HUES64 (cell line): ENCODE results near the gene RNF25. TPM values are rescaled to one million over a fixed set of nuclear protein-coding genes. Genes with fewer than 3 reads are reported as not detected.

Experiments used
- H3K27ac ChIP-seq: 2 replicates; pipeline ENCODE4 v1.7.0; 2013; ENCODE audit warnings: low read depth, low read length, inconsistent platforms
- H3K27me3 ChIP-seq: 2 replicates; pipeline ENCODE4 v1.6.1; 2013; ENCODE audit warnings: mild to moderate bottlenecking, low read length; ENCODE audit not compliant: insufficient read depth
- H3K36me3 ChIP-seq: 2 replicates; pipeline ENCODE4 v1.6.1; 2013; ENCODE audit warnings: mild to moderate bottlenecking, low read length; ENCODE audit not compliant: insufficient read depth
- H3K4me1 ChIP-seq: 2 replicates; pipeline ENCODE4 v1.6.1; 2013; ENCODE audit warnings: mild to moderate bottlenecking, low read length, moderate library complexity; ENCODE audit not compliant: insufficient read depth
- H3K4me3 ChIP-seq: 2 replicates; pipeline ENCODE4 v1.5.1; 2013; ENCODE audit warnings: mild to moderate bottlenecking, low read length, moderate library complexity
- H3K9ac ChIP-seq: 2 replicates; pipeline ENCODE4 v1.6.1; 2013; ENCODE audit warnings: mild to moderate bottlenecking, low read depth, low read length
- H3K9me3 ChIP-seq: 2 replicates; pipeline ENCODE4 v1.6.1; 2013; ENCODE audit warnings: low read depth, low read length; ENCODE audit not compliant: insufficient read depth
- WGBS: fragments of 150-250, 120-280 bp; methylation state at CpG from one replicate; pipeline ENCODE4 v1.1.7; 2013; ENCODE audit warnings: missing lambda C conversion rate; 5-methylcytosine and 5-hydroxymethylcytosine counted together
- polyA plus RNA-seq, 2 experiments: library from polyadenylated mRNA; stranded (reverse); fragments of 50-300 nt; gene quantifications; one replicate each; pipeline ENCODE4 v1.2.3, GENCODE V29; 2013

RNF25 gene, protein sequence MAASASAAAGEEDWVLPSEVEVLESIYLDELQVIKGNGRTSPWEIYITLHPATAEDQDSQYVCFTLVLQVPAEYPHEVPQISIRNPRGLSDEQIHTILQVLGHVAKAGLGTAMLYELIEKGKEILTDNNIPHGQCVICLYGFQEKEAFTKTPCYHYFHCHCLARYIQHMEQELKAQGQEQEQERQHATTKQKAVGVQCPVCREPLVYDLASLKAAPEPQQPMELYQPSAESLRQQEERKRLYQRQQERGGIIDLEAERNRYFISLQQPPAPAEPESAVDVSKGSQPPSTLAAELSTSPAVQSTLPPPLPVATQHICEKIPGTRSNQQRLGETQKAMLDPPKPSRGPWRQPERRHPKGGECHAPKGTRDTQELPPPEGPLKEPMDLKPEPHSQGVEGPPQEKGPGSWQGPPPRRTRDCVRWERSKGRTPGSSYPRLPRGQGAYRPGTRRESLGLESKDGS
- polyA plus RNA-seq (2013, experiment 1 of 2): 34.5 TPM
- polyA plus RNA-seq (2013, experiment 2 of 2): 25.9 TPM

DNA sequence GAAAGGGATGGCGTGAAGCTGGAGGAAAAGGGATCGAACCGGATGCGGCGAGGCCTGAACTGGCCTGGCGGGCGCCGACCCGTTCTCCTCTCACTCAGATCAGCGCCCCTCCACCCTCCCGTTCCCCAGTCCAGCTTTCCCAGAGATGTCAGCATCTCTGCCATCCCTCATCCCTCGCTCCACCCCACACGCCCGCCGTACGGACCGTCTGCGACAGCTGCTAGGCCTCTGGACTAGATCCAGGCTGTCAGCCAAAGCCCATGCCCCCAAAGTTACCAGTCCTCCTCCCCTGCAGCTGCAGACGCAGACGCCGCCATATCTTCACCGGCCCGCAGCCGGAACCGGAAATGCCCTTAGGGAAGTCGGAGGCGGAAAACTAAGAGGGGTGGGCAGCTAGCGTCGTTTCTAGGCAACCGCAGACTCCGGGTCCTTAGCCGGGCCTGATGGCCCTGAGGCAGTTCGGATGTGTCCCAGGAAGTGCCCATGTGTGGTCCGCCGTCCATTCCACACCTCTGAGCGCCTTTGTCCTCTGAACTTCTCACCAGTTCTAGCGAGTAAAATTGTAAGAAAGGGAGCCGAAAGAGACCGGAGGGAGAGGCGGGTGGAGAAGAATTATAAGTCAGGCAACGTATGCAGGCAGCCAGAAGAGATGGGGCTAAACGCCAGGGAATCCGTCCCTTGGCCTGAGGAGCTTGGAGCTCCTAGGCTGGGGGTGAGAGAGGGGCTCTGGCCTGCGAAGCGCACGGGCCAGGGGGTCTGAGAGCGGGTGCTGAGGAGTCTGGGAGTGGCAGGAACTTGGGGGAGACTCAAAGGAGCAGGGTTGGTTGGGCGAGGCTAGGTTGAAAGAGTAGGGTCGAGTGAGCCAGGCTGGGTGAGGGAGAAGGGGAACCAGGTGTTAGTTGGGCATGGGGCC lies at the start of gene RNF25, which contains the start of gene STK36:
Gene RNF25 (minus strand): TSS at position 349 of the 913 bp plus-strand sequence. CDS start 32 bp downstream, at position 317.
Gene STK36 (plus strand): TSS at position 433 of the 913 bp plus-strand sequence. CDS start 744 bp downstream, outside the sequence.
- no peaks in the 10 kb centered on the region for H3K27me3 ChIP-seq
- peaks cover 38% of the 10 kb centered on the region for H3K36me3 ChIP-seq
- H3K9me3 ChIP-seq: no peaks in the 10 kb centered on the region
- under 1% methylated on average over 49 of the region's 49 CpGs for WGBS
- peaks cover 5% of the 10 kb centered on the region; the same call in 1 of the 2 replicates for H3K4me1 ChIP-seq
- peak within 1 kb of the TSS; percentile 87 for H3K4me3 ChIP-seq
- H3K9ac ChIP-seq: peak within 1 kb of the TSS; percentile 90
- peak within 1 kb of the TSS; percentile 76 for H3K27ac ChIP-seq

DNA sequence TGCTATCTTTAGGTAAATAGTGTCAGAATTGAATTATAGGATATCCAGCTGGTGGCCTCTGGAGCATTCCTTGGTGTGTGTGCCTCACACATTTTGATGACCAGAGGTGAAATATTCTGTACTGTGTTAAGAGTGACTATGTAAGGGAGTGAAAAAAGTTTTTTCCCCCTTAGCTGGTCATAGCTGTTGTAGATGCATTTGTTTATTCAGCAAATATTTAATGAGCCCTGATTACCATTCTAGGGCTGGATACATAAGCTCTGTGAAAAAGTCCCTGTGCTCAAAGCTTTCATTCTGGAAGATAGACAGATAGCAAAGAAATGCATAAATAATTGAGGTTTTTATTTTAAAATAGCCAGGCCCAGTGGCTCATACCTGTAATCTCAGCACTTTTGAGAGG lies 49.7 kb upstream of the RNF25 start:
- no peak overlapping the region for H3K27ac ChIP-seq
- peaks cover 12% of the 10 kb centered on the region for H3K36me3 ChIP-seq
- no peak overlapping the region for H3K9ac ChIP-seq
- peaks cover 36% of the 10 kb centered on the region for H3K4me1 ChIP-seq
- H3K27me3 ChIP-seq: no peaks in the 10 kb centered on the region
- H3K4me3 ChIP-seq: no peak overlapping the region
- peaks cover 7% of the 10 kb centered on the region for H3K9me3 ChIP-seq

DNA sequence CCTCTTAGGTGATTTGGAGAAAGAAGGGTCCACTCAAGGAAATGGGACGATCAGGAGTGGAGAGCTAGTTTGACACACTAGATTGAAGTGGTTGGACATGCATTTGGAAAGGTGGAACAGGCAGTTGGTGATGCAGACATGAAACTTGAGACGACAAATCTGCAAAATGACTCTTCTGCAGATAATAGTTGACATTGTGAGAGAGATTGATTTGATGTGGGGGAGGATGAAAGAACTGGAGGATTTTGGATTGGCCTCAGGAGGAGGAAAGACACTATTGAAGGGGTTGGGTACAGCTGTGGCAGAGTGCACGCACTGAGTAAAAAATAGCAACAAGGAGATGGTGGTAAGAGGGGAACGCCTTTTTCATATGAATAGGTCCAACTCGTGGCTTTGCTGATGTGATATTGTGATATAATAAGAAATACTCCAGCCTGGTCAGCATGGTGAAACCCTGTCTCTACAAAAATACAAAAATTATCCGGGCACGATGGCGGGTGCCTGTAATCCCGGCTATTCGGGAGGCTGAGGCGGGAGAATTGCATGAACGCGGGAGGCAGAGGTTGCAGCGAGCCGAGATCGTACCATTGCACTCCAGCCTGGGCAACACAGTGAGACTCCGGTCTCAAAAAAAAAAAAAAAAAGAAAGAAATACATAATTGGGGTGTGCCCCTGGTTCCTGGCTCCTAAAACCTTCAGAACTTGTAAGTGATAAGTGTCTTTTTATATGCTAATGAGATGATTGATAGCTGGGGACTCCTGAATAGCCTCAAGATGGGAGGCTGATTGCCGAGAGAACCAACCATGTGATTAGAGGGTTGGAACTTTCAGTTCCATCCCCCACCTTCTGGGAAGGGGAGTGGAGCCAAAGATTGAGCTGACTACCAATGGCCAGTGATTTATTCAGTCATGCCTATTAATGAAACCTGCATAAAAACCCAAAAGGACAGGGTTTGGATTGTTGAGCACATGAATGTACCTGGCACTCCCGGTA lies 48.5 kb upstream of the RNF25 start:
- Histone ChIP-seq H3K9me3 (no peaks in the 10 kb centered on the region), H3K36me3 (peaks cover 20% of the 10 kb centered on the region), H3K4me3 (no peak overlapping the region), H3K9ac (no peak overlapping the region), H3K27me3 (no peaks in the 10 kb centered on the region), H3K27ac (no peak overlapping the region), H3K4me1 (peaks cover 36% of the 10 kb centered on the region)
- WGBS: 90% methylated on average over 19 of the region's 19 CpGs

DNA sequence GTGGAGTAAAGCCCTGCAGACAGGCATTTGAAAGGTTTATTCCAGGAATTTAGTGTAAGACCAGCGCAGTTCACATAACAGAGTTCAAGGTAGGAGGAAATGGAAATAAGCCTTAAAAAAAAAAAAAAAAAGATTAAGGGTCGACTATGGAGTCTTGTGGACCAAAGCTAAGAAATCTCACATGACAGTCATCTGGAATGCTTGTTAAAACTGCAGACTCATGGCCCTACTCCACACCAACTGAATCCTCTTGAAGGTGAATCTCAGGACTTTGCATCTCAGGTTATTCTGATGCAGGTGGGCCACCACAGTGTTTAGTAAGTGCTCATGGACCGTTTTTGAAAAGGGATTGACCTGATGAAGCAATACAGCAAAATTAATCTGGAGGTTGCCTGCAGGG lies 47.7 kb upstream of the RNF25 start:
- H3K4me3 ChIP-seq: no peak overlapping the region
- H3K27me3 ChIP-seq: no peaks in the 10 kb centered on the region
- 89% methylated on average over 3 of the region's 3 CpGs for WGBS
- H3K9ac ChIP-seq: no peak overlapping the region
- no peaks in the 10 kb centered on the region for H3K9me3 ChIP-seq
- peaks cover 36% of the 10 kb centered on the region for H3K4me1 ChIP-seq
- H3K36me3 ChIP-seq: peaks cover 23% of the 10 kb centered on the region
- H3K27ac ChIP-seq: no peak overlapping the region

DNA sequence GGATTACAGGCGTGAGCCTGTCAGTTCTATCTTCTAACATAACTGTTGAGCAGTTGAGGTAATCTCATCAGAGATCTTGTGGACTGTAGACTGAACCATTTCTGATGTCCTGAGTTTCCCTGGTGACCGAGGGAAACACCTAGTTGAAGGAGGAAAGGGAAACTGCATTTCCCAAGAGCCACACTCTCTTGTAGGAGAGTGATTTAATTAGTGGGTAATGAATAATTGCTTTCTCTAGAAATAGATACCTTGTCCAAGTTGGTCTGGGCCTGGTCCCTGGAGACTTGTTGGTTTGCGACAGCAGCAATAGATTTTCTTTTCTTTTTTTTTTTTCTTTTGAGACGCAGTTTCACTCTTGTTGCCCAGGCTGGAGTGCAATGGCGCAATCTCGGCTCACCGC lies 46.3 kb upstream of the RNF25 start:
- peaks cover 32% of the 10 kb centered on the region for H3K4me1 ChIP-seq
- no peak overlapping the region for H3K27ac ChIP-seq
- peaks cover 27% of the 10 kb centered on the region for H3K36me3 ChIP-seq

DNA sequence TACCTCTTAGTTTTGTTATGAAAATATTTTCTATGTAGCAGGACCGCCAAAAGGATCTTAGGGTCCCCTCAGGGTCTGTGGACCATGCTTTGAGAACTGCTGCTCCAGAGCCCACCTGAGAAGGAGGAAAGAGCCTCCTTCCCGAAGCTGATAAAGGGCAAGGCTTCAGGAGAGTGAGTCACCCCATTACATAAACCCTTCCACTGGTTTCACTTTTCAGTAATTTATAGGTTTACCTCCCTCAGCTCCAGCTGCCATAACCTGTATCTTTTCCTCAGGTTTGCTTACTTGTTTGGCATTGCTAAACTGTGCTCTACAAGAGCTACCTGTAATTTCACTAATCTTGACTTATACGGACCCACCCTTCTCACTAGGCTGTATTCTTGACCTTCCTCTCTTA lies 45.5 kb upstream of the RNF25 start:
- Histone ChIP-seq H3K27ac (no peak overlapping the region), H3K4me3 (no peak overlapping the region), H3K4me1 (peaks cover 24% of the 10 kb centered on the region), H3K27me3 (no peaks in the 10 kb centered on the region), H3K9me3 (no peaks in the 10 kb centered on the region), H3K36me3 (peaks cover 27% of the 10 kb centered on the region), H3K9ac (no peak overlapping the region)
- WGBS: 96% methylated on average over 3 of the region's 3 CpGs

More for the DNA sequence above, 46.3 kb upstream of the RNF25 start:
- Histone ChIP-seq H3K27me3 (no peaks in the 10 kb centered on the region), H3K9me3 (no peaks in the 10 kb centered on the region), H3K9ac (no peak overlapping the region), H3K4me3 (no peak overlapping the region)
- WGBS: 99% methylated on average over 7 of the region's 7 CpGs

DNA sequence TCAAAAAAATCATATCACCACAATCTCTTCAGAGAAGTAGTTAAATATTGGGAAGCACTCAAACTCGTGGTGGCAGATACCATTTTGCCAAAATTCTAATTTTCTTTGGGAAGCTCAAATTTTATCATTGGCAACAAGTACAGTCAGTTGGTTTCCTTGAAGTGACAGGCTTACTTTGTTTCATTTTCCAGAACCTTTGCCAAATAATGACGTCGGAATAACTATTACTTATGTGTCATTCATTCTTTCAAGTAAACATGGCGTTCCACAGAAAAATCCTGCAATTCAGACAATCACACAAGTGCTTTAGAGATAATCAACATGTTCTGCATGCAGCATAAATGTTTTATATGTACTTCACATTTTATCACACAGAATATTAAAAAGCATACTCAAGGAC lies 44.3 kb upstream of the RNF25 start:
- Histone ChIP-seq H3K4me1 (peaks cover 16% of the 10 kb centered on the region), H3K4me3 (no peak overlapping the region), H3K9ac (no peak overlapping the region), H3K9me3 (no peaks in the 10 kb centered on the region), H3K27me3 (no peaks in the 10 kb centered on the region), H3K36me3 (peaks cover 27% of the 10 kb centered on the region), H3K27ac (no peak overlapping the region)
- WGBS: 93% methylated on average over 4 of the region's 4 CpGs

DNA sequence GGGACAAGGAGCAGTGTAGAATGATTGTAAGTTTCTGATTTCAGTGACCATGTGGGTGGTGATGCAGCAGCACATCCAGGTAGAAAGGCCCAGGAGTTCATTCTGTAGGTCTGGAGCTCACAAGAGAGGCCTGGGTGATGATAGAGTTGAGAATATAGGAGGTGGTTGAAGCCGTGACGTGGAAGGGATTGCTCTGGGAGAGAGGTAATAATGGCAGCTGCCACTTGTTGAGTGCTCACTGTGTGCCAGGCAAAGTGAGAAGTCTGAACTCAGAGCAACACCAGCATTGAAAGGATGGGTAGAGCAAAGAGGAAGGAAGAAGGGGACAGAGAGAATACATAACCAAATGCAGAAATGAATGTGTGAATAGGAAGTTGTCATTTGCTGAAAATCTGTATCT lies 42.1 kb upstream of the RNF25 start:
- no peak overlapping the region for H3K4me3 ChIP-seq
- no peak overlapping the region for H3K9ac ChIP-seq
- no peak overlapping the region for H3K27ac ChIP-seq
- H3K4me1 ChIP-seq: no peaks in the 10 kb centered on the region
- H3K36me3 ChIP-seq: peaks cover 27% of the 10 kb centered on the region
- H3K9me3 ChIP-seq: no peaks in the 10 kb centered on the region
- no peaks in the 10 kb centered on the region for H3K27me3 ChIP-seq
- WGBS: 84% methylated on average over 2 of the region's 2 CpGs

DNA sequence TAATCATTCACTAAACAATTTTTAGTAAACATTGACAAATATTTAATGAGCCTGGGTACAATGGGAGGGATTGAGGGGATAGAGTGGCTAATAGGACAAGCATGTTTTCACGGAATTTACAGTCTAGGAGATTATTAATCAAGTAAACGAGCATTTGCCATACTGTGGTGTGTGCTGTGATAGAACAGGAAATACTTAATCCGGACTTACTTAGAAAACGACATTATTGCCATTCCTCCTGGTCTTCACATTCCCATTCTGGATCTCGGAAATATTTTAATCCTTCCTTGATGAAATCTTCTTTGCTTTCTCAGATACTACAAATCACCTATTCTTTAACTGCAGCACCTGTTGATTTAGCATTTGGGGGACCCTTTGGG lies 39.7 kb upstream of the RNF25 start:
- H3K27me3 ChIP-seq: no peaks in the 10 kb centered on the region
- H3K4me3 ChIP-seq: peak overlapping the region; percentile 79
- peak overlapping the region; percentile 6; the same call in 1 of the 2 replicates for H3K27ac ChIP-seq
- 31% methylated on average over 5 of the region's 5 CpGs for WGBS
- peaks cover 18% of the 10 kb centered on the region for H3K36me3 ChIP-seq
- H3K4me1 ChIP-seq: no peaks in the 10 kb centered on the region
- H3K9me3 ChIP-seq: no peaks in the 10 kb centered on the region
- H3K9ac ChIP-seq: peak overlapping the region; percentile 90
